ENCODE data around the gene ACAP3. TPM values are rescaled to one million over a fixed set of nuclear protein-coding genes. Genes with fewer than 3 reads are reported as not detected.

The ACAP3 gene
- total and polyA plus RNA-seq, 2 of the 4 experiments (the other 2 are of a cell fraction), result 13.3 to 58.2 TPM

DNA sequence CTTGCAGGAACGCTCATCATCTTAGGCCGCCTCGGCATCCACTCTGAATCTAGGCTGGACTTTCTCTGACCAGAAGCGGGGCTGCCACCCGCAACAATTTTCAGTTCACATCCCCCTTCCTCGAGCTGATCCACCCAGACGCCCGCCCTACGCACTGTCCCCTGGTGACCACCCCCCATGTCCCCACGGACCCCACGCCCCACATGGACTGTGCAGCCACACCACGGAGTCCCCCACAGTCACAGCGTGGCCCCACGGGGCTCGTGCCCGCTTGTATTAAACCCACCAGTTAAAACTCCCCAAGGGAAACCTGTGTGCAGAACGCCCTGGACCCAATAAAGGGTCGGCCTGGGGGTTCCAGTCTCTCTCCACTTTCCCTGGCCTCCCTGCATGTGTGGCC lies 48.2 kb downstream of the ACAP3 start:
- no peak overlapping the region for H2BK15ac ChIP-seq (ENCODE audit: low read depth, low read length)
- H3K36me3 ChIP-seq (ENCODE audit: control insufficient read depth, insufficient read depth, low read length), result peaks cover 68% of the 10 kb centered on the region
- peaks cover 10% of the 10 kb centered on the region for H4K20me1 ChIP-seq (ENCODE audit: insufficient read depth, low read length)
- H3K4me3 ChIP-seq (ENCODE audit: insufficient read depth, low read depth, low read length), result no peak overlapping the region
- no peak overlapping the region for H3K14ac ChIP-seq (replicated peaks; ENCODE audit: low read depth, low read length)
- H3K9ac ChIP-seq (ENCODE audit: low read depth, low read length), result no peak overlapping the region
- H3K4me1 ChIP-seq (ENCODE audit: control insufficient read depth, insufficient read depth, low read length), result peaks cover 33% of the 10 kb centered on the region
- peaks cover 26 to 79% of the 10 kb centered on the region in 2 experiments for H3K79me1 ChIP-seq (ENCODE audit: low read depth in 1 of 2, low read length in 2 of 2)
- no peak overlapping the region for H3K18ac ChIP-seq (ENCODE audit: low read depth, low read length)
- H3K56ac ChIP-seq (ENCODE audit: extremely low read depth, insufficient read depth, low read length), result no peak overlapping the region
- peak overlapping the region; percentile 84; the same call in 1 of the 2 replicates for H2AK5ac ChIP-seq (ENCODE audit: low read depth, low read length)
- no peak for TF ChIP-seq RFX5 (IDR thresholded peaks at IDR 0.05; ENCODE audit: low read depth, low read length)
- TF ChIP-seq, protein P1, sequence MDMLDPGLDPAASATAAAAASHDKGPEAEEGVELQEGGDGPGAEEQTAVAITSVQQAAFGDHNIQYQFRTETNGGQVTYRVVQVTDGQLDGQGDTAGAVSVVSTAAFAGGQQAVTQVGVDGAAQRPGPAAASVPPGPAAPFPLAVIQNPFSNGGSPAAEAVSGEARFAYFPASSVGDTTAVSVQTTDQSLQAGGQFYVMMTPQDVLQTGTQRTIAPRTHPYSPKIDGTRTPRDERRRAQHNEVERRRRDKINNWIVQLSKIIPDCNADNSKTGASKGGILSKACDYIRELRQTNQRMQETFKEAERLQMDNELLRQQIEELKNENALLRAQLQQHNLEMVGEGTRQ (IDR thresholded peaks at IDR 0.05; ENCODE audit: low read depth, low read length), result no peak
- TF ChIP-seq MAFK (IDR thresholded peaks at IDR 0.05; ENCODE audit: low read depth, low read length), result no peak
- TF ChIP-seq MXI1 (IDR thresholded peaks at IDR 0.05; ENCODE audit: borderline replicate concordance, low read depth, low read length), result no peak
- TF ChIP-seq NFE2L2 (IDR thresholded peaks at IDR 0.05; ENCODE audit: low read depth, low read length), result no peak
- TF ChIP-seq, protein P2, sequence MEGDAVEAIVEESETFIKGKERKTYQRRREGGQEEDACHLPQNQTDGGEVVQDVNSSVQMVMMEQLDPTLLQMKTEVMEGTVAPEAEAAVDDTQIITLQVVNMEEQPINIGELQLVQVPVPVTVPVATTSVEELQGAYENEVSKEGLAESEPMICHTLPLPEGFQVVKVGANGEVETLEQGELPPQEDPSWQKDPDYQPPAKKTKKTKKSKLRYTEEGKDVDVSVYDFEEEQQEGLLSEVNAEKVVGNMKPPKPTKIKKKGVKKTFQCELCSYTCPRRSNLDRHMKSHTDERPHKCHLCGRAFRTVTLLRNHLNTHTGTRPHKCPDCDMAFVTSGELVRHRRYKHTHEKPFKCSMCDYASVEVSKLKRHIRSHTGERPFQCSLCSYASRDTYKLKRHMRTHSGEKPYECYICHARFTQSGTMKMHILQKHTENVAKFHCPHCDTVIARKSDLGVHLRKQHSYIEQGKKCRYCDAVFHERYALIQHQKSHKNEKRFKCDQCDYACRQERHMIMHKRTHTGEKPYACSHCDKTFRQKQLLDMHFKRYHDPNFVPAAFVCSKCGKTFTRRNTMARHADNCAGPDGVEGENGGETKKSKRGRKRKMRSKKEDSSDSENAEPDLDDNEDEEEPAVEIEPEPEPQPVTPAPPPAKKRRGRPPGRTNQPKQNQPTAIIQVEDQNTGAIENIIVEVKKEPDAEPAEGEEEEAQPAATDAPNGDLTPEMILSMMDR (conservative IDR thresholded peaks at IDR 0.05; ENCODE audit: low read depth, low read length), result no peak
- TF ChIP-seq SMC3 (IDR thresholded peaks at IDR 0.05; ENCODE audit: low read depth, low read length), result no peak
- TF ChIP-seq MAZ (IDR thresholded peaks at IDR 0.05; ENCODE audit: borderline replicate concordance, low read depth, low read length), result no peak
- TF ChIP-seq, protein P3, sequence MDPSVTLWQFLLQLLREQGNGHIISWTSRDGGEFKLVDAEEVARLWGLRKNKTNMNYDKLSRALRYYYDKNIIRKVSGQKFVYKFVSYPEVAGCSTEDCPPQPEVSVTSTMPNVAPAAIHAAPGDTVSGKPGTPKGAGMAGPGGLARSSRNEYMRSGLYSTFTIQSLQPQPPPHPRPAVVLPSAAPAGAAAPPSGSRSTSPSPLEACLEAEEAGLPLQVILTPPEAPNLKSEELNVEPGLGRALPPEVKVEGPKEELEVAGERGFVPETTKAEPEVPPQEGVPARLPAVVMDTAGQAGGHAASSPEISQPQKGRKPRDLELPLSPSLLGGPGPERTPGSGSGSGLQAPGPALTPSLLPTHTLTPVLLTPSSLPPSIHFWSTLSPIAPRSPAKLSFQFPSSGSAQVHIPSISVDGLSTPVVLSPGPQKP (IDR thresholded peaks at IDR 0.05; ENCODE audit: borderline replicate concordance, low read depth, low read length), result no peak
- TF ChIP-seq BHLHE40 (IDR thresholded peaks at IDR 0.05; ENCODE audit: low read depth, low read length), result no peak
- TF ChIP-seq RAD21 (IDR thresholded peaks at IDR 0.05; ENCODE audit: low read length), result no peak
- no peak for TF ChIP-seq FOS (IDR thresholded peaks at IDR 0.05; ENCODE audit: low read depth, low read length)
- TF ChIP-seq CHD1 (IDR thresholded peaks at IDR 0.05; ENCODE audit: low read depth, low read length), result no peak
- TF ChIP-seq RCOR1 (IDR thresholded peaks at IDR 0.05; ENCODE audit: insufficient replicate concordance, low read length), result no peak
- no peak for TF ChIP-seq POLR2A (IDR thresholded peaks at IDR 0.05; ENCODE audit: low read depth, low read length)
- no peak for TF ChIP-seq CEBPB (IDR thresholded peaks at IDR 0.05; ENCODE audit: low read depth, low read length)
- H4K8ac ChIP-seq (ENCODE audit: low read depth in 2 of 2, low read length in 2 of 2), result no peak overlapping the region
- intact Hi-C loops (cut with micrococcal nuclease), result no loop called here
- H2BK120ac ChIP-seq (ENCODE audit: low read depth, low read length), result no peak overlapping the region
- no peak overlapping the region for H2AFZ ChIP-seq (replicated peaks; ENCODE audit: low read length, poor library complexity)
- WGBS, 2 experiments (ENCODE audit: extremely low coverage in 2 of 2, insufficient read length in 1 of 2), result 97% methylated on average over 5 of the region's 18 CpGs; no CpG with 5 or more reads in 1 of the 2 experiments
- POLR2A ChIA-PET (ENCODE audit: unreplicated experiment), result no interaction called here
- no TSS peak for BruUV-seq (replicated peaks)
- dilution Hi-C loops (cut with HindIII; ENCODE audit: low sequenced_read_pairs, unreplicated experiment), result no loop called here
- H3K4ac ChIP-seq (ENCODE audit: low read depth, low read length), result peak overlapping the region; percentile 65; the same call in 1 of the 2 replicates
- H4K5ac ChIP-seq (ENCODE audit: low read depth, low read length), result no peak overlapping the region
- DNase-seq (no peak), ATAC-seq (ENCODE audit: low read depth) (no peak)
- no peak overlapping the region for H2AK9ac ChIP-seq (replicated peaks; ENCODE audit: low read depth, low read length, poor library complexity)
- CTCF ChIA-PET, result no interaction called here
- no peak overlapping the region for H4K91ac ChIP-seq (ENCODE audit: insufficient read depth, low read depth, low read length)
- no peak overlapping the region for H3K23ac ChIP-seq (ENCODE audit: low read depth, low read length)
- in situ Hi-C loops (cut with MboI; ENCODE audit: low sequenced_read_pairs), result no loop called here
- peak overlapping the region; percentile 73 for H2BK5ac ChIP-seq (ENCODE audit: low read depth, low read length, poor library complexity, severe bottlenecking)
- H3K4me2 ChIP-seq (ENCODE audit: low read depth, low read length), result no peak overlapping the region
- H3K27ac ChIP-seq (ENCODE audit: insufficient read depth, low read length), result no peak overlapping the region
- peaks cover 25% of the 10 kb centered on the region for H3K9me1 ChIP-seq (ENCODE audit: insufficient read depth, low read length)
- no peak overlapping the region for H2BK20ac ChIP-seq (ENCODE audit: low read depth, low read length)
- no peaks in the 10 kb centered on the region for H3K9me3 ChIP-seq (ENCODE audit: control insufficient read depth, insufficient read depth, low read length)
- no peaks in the 10 kb centered on the region for H3K27me3 ChIP-seq (ENCODE audit: control insufficient read depth, insufficient read depth, low read length)
